ENCODE results near the gene RHBDL1.

DNA sequence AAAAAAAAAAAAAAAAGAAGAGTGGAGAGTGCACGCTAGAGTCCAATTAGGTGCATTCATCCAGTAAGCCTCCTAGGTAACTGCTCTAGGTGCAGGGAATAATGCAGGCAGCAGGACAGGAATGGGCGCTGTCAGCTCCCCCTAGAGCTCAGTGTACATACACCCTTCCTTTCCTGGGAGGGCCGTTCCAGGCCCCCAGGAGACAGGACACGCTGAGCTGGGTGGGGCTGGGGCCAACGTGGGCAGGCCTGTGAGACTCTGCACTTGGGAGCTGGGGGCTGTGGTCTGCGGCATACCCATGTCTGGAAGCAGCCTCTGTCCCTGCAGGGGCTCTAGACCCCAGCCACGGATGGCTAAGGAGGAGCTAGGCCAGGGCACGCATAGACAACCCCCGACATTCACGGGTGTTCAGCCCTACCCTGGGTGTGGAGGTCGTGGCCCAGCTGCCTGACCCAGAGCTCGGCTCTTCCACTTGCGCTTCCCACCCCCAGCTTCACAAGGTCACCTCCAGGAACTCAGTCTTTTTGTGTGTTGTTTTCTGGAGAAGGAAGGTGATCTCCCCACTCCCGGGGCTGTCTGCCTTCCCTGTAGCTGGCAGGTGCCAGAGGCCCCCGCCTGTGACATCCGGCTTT is 44.5 kb downstream of the RHBDL1 start:
- TF ChIP-seq, protein P1, sequence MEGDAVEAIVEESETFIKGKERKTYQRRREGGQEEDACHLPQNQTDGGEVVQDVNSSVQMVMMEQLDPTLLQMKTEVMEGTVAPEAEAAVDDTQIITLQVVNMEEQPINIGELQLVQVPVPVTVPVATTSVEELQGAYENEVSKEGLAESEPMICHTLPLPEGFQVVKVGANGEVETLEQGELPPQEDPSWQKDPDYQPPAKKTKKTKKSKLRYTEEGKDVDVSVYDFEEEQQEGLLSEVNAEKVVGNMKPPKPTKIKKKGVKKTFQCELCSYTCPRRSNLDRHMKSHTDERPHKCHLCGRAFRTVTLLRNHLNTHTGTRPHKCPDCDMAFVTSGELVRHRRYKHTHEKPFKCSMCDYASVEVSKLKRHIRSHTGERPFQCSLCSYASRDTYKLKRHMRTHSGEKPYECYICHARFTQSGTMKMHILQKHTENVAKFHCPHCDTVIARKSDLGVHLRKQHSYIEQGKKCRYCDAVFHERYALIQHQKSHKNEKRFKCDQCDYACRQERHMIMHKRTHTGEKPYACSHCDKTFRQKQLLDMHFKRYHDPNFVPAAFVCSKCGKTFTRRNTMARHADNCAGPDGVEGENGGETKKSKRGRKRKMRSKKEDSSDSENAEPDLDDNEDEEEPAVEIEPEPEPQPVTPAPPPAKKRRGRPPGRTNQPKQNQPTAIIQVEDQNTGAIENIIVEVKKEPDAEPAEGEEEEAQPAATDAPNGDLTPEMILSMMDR (optimal IDR thresholded peaks at IDR 0.05 in 1 of 3, IDR thresholded peaks at IDR 0.05 in 1 of 3, conservative IDR thresholded peaks at IDR 0.05 in 1 of 3; ENCODE audit: extremely low read depth in 1 of 3, insufficient read depth in 2 of 3, low read length in 3 of 3), result peak; percentile 49 to 65 (median 57)
- no peak for TF ChIP-seq EZH2 (IDR thresholded peaks at IDR 0.05; ENCODE audit: low read length)
